ENCODE results near the gene MCFD2. TPM values are rescaled to one million over a fixed set of nuclear protein-coding genes. Genes with fewer than 3 reads are reported as not detected.
A peak's percentile ranks its signal among the peaks of the same experiment; 100 is the strongest.

MCFD2 gene
- total RNA-seq, 1 donor, result 31.3 TPM

DNA sequence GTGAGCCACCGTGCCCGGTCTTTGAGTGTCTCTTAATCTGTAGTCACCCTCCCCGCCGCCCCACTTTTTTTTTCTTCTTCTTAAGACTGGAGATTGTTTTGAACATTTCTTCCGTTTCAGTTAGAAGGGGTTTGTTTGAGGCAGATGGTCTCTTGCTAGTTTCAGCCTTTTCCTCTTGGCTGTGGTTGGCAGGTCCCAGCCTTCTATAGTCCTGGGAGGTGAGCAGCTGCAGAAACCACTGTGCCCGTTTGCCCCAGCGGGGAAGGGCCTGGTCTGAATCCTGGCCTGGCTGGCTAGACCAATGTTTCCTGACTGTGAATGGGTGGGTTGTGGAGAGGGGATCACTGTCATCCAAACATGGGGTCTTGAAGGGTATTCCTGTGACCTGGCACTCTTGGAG, 30.1 kb upstream of the MCFD2 start:
- no peaks in the 10 kb centered on the region for H3K9me3 ChIP-seq (ENCODE audit: low read depth, low read length)
- H3K27me3 ChIP-seq (ENCODE audit: insufficient read depth, low read length), result no peaks in the 10 kb centered on the region
- no peak overlapping the region for H3K4me3 ChIP-seq (ENCODE audit: low read length)
- H3K4me1 ChIP-seq (ENCODE audit: insufficient read depth, low read length), result peaks cover 84% of the 10 kb centered on the region

DNA sequence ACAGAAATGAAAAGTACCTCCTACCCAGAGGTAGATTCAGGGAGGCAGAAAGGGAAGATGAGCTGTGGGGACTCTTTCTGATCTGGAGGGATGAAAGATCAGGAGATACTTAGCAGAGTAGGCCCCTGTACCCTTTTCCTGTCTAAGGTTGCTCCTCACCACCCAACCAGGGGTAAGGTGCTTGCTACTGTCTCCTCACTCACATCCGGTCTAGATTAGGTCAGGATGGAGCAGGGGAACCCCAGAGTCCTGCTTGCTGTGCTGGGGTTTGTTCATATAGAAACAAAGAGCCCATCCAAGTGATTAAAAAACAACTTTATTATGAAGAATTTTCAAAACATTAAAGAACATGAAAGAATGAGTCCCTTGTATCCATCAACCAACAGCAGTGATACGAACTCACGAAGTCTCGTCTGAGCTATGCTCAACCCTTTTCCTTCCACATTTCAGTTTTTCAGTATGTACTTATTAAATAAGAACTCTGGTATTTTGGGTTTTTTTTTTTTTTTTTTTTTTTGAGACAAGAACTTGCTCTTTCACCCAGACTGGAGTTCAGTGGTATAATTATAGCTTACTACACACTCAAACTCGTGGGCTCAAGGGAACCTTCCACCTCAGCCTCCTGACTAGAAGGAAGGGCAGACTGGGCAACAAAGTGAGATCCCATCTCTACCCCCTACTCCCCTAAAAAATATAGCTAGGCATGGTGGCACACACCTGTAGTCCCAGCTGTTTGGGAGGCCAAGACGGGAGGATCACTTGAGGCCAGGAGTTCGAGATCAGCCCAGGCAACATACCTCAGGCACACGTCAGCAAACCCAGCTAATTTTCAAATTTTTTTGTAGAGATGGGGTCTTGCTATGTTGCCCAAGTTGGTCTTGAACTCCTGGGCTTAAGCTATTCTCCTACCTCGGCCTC, 28.5 kb upstream of the MCFD2 start:
- Histone ChIP-seq H3K4me1 (ENCODE audit: insufficient read depth, low read length) (peaks cover 85% of the 10 kb centered on the region), H3K4me3 (ENCODE audit: low read length) (no peak overlapping the region), H3K27me3 (ENCODE audit: insufficient read depth, low read length) (no peaks in the 10 kb centered on the region), H3K9me3 (ENCODE audit: low read depth, low read length) (no peaks in the 10 kb centered on the region)

DNA sequence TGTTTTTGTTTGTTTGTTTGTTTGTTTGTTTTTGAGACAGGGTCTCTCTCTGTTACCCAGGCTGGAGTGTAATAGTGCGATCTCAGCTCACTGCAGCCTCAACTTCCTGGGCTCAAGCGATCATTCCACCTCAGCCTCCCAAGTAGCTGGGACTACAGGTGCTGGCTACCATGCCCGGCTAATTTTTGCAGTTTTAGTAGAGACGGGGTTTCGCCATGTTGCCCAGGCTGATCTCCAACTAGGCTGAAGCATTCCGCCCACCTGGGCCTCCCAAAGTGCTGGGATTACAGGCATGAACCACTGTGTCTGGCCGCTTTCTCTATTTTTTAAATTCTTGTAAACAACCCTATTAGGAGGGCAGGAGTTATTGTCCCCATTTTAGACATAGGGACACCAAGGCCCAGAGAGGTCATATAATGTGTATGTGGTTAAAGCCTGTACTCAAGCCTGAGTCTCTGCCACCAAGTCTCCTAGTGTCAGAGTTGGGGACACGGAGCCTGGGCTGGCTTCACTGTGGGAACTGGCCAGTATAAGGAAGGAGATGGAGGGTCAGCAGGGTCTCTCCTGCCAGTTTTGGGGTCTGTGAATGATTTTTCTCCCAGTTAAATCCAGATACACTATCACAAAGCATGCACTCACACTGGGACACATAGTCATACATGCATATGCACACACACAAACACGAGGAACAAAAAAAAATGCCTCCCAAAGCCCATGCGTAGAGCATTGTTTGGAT, 27.5 kb upstream of the MCFD2 start:
- no peaks in the 10 kb centered on the region for H3K27me3 ChIP-seq (ENCODE audit: insufficient read depth, low read length)
- no peaks in the 10 kb centered on the region for H3K9me3 ChIP-seq (ENCODE audit: low read depth, low read length)
- H3K4me3 ChIP-seq (ENCODE audit: low read length), result peak overlapping the region; percentile 96
- H3K4me1 ChIP-seq (ENCODE audit: insufficient read depth, low read length), result peaks cover 74% of the 10 kb centered on the region

DNA sequence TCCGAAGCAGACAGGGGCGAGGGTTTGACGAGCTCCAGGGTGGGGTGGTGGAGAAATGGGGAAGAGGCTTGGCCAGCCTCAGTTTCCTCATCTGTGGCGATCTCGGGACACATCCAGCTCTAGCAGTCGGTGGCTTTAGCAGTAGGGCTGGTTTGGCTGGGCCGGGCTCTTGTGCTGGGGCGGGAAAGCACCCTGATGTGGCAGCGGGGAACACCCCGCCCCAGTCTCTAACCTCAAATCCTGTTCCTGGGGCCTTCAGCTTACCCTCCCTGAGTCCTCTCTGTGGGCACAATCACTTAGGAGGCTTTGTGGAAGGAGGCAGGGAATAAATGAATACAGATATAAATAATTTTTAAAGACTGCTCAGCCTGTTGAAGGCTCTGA, 26.5 kb upstream of the MCFD2 start:
- Histone ChIP-seq H3K4me3 (ENCODE audit: low read length) (peak overlapping the region; percentile 96), H3K4me1 (ENCODE audit: insufficient read depth, low read length) (peaks cover 73% of the 10 kb centered on the region), H3K9me3 (ENCODE audit: low read depth, low read length) (no peaks in the 10 kb centered on the region), H3K27me3 (ENCODE audit: insufficient read depth, low read length) (no peaks in the 10 kb centered on the region)

DNA sequence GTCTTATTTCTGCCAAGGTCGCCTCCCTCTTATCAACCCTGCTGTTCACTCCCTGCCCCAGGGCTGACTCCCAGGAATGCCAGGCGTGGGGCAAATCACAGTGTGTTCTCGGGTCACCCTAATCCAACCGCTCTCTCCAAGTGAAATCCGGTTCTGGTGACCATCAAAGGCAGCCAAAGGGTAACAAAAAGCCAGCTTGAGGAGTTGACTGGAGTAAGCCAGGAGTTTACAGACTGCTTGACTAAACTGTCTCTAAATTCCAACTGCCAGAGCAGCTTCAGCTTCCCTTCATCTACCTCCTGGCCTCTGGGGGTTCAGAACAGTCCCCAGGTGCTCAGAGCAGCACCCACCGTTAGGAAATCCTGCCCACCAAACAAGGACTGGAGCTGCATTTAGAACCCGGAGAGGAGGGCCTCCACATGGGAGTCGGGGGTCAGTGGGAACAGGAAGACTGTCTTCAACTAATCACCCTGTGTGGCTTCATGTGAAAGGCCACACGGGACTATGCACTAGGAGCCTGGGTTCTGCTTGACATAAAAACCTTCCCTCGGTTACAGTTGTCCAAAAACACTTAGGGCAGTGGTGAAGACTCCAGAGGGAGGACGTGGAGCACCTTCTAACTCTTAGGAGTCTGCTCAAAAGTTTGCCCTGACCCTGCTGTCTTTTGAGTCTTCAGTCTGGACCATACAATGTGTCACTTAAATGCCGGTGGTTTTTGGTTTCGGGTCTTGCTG, 24.2 kb upstream of the MCFD2 start:
- H3K4me3 ChIP-seq (ENCODE audit: low read length), result no peak overlapping the region
- H3K9me3 ChIP-seq (ENCODE audit: low read depth, low read length), result no peaks in the 10 kb centered on the region
- H3K4me1 ChIP-seq (ENCODE audit: insufficient read depth, low read length), result peaks cover 50% of the 10 kb centered on the region
- no peaks in the 10 kb centered on the region for H3K27me3 ChIP-seq (ENCODE audit: insufficient read depth, low read length)

DNA sequence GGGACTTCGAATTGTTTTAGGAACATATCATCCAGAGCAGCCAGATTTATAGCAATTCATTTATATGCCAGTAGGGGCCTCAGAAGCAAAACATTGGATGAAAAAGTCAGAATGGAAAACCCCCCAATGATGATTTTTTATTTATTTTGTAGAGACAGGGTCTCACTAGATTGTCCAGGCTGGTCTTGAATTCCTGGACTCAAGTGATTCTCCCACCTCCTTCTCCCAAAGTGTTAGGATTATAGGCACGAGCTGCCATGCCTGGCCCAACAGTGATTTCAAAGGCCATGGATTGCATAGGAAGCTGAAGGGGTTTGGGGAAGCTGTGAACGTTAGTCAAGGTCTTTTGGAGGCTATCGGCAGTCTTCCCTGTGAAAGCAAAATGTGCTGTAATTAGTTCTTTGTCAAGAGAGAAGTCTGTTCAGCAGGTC, 21.9 kb upstream of the MCFD2 start:
- Histone ChIP-seq H3K4me1 (ENCODE audit: insufficient read depth, low read length) (peaks cover 31% of the 10 kb centered on the region), H3K4me3 (ENCODE audit: low read length) (no peak overlapping the region), H3K9me3 (ENCODE audit: low read depth, low read length) (no peaks in the 10 kb centered on the region), H3K27me3 (ENCODE audit: insufficient read depth, low read length) (no peaks in the 10 kb centered on the region)

DNA sequence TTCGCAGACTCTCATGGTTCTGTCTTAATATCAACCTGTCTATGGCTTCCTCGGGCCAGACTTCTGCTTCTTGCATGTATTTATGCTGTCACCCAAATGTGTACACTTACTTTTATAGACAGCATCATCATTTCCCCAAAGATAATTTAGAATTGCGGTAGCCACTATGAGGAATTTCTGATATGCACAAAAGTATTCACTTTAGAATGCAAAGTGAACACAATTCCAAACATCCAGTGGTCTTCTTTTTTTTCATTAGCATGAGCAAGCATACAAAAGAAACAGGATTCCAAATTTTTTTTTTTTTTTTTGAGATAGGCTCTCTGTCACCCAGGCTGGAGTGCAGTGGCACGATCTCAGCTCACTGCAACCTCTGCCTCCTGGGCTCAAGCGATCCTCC, 21.0 kb upstream of the MCFD2 start:
- Histone ChIP-seq H3K9me3 (ENCODE audit: low read depth, low read length) (no peaks in the 10 kb centered on the region), H3K4me3 (ENCODE audit: low read length) (no peak overlapping the region), H3K27me3 (ENCODE audit: insufficient read depth, low read length) (no peaks in the 10 kb centered on the region), H3K4me1 (ENCODE audit: insufficient read depth, low read length) (peaks cover 28% of the 10 kb centered on the region)

DNA sequence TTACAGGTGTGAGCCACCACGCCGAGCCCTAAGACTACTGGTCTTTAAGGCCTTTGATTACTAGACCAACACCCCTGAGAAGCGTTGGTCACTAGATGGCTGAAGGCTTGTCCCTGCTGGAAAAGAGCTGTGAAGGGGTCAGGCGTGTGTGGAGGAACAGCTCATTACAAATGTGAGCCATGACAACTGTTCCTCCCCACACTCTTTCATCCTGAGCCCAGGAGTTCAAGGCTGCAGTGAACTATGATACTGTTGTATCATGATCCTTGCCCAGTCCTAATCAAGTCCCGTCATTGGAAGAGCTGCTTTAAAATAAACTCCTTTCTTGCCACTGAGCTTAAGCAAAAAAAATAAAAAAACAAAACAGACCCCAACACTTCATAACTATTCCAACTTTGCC, 19.5 kb upstream of the MCFD2 start:
- no peaks in the 10 kb centered on the region for H3K9me3 ChIP-seq (ENCODE audit: low read depth, low read length)
- no peaks in the 10 kb centered on the region for H3K27me3 ChIP-seq (ENCODE audit: insufficient read depth, low read length)
- peaks cover 21% of the 10 kb centered on the region for H3K4me1 ChIP-seq (ENCODE audit: insufficient read depth, low read length)
- H3K4me3 ChIP-seq (ENCODE audit: low read length), result no peak overlapping the region

DNA sequence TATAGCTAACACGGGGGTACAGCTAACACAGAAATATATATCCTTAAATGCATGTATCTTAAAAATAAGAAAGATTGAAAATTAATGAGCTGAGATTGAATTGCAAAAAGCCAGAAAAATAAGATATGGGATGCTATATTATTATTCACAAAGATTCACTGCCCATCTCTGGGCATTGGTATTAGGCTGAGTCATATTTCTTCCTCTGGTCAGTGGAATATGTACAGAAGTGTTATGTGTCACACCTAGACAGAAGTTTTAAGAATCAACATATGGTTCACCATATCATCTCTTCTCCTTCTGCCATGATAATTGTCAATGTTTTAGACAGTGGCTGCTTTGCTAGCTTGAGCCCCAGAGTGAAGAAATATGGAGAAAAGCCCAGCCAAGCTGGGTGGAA, 14.0 kb upstream of the MCFD2 start:
- Histone ChIP-seq H3K4me1 (ENCODE audit: insufficient read depth, low read length) (peaks cover 4% of the 10 kb centered on the region), H3K27me3 (ENCODE audit: insufficient read depth, low read length) (no peaks in the 10 kb centered on the region), H3K4me3 (ENCODE audit: low read length) (no peak overlapping the region), H3K9me3 (ENCODE audit: low read depth, low read length) (no peaks in the 10 kb centered on the region)

DNA sequence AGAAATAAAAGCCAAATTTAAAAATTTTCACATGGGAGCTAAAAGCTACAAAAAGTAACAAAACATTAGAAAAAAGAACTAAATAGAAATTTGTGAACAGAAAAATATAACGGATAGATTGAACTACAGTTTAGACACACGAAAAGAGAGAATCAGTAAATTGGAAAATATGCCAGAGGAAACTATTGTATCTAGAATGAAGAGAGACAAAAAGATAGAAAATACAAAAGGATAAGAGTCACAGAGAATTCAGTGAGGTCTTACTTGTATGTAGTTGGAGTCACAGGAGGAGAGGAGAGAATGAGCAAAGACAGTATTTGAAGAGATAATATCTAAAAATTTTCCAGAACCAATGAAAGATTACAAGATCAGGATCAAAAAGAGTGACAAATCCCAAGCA, 11.3 kb upstream of the MCFD2 start:
- Histone ChIP-seq H3K4me1 (ENCODE audit: insufficient read depth, low read length) (peaks cover 5% of the 10 kb centered on the region), H3K27me3 (ENCODE audit: insufficient read depth, low read length) (no peaks in the 10 kb centered on the region), H3K9me3 (ENCODE audit: low read depth, low read length) (no peaks in the 10 kb centered on the region), H3K4me3 (ENCODE audit: low read length) (no peak overlapping the region)

DNA sequence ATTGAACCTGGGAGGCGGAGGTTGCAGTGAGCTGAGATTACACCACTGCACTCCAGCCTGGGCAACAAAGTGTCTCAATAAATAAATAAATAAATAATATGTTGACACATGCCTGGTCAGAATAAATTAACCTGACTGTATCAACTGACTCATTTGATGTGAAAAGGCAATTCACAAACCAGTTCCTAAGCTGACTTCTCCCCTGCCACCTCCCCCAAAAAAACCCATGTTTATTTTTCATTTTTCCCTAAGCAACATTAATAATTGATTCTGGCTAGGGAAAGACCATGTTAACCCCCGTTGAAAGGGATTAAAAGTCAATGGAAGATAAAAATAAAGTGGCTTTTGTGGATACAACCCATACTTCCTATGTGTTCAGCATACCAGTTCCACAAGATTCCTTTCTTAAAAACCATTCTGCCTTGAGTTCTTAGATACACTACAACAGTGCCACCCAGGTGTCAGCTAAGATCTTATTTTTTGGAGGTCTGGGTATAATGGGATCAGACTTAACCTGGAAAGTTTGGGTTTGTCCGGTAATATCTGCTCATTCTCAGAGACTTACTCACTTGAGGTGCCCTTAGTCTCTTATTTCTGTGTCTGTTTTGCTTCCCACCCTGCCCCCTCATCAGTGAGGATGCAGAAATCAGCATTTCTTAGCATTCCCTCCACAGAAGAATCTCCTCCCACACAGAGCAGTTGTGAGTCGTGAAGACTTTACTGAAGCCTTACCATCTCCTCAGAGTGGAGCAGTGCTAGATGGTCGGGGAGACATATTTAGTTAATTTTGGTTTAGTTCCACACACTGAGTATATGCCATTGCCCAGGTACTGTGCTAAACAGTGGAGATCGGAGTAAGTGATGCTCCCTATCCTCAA, 10.1 kb upstream of the MCFD2 start:
- Histone ChIP-seq H3K4me3 (ENCODE audit: low read length) (no peak overlapping the region), H3K27me3 (ENCODE audit: insufficient read depth, low read length) (no peaks in the 10 kb centered on the region), H3K4me1 (ENCODE audit: insufficient read depth, low read length) (peaks cover 5% of the 10 kb centered on the region), H3K9me3 (ENCODE audit: low read depth, low read length) (no peaks in the 10 kb centered on the region)

DNA sequence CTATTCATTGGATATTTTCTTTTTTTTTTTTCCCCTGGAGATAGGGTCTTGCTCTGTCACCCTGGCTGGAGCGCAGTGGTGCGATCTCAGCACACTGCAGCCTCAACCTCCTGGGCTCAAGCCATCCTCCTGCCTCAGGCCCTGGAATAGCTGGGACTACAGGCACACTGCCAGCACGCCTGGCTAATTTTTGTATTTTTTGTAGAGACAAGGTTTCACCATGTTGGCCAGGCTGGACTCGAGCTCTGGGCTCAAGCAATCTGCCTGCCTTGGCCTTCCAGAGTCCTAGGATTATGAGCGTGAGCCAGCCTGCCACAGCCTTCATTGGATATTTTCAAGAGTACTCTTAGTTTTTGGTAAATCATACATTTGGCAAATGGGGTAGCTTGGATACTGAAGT, 9.0 kb upstream of the MCFD2 start:
- peaks cover 5% of the 10 kb centered on the region for H3K4me1 ChIP-seq (ENCODE audit: insufficient read depth, low read length)
- H3K4me3 ChIP-seq (ENCODE audit: low read length), result no peak overlapping the region
- H3K27me3 ChIP-seq (ENCODE audit: insufficient read depth, low read length), result no peaks in the 10 kb centered on the region
- H3K9me3 ChIP-seq (ENCODE audit: low read depth, low read length), result no peaks in the 10 kb centered on the region

DNA sequence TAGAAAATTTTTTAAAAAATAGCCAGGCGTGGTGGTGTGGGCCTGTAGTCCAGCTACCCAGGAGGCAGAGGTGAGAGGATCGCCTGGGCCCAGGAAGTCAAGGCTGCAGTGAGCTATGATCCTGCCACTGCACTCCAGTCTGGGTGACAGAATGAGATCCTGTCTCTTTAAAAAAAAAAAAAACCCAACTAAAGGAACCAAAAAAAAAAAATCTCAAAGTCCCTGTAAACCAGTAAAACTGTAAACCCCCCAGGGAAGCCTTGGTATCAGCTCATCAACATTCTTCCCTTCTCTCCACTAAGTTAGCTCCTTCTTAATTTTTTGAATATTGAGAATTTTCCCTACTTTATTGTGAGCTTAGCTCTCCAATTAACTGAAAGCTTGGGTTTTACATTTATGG, 8.4 kb upstream of the MCFD2 start:
- no peak overlapping the region for H3K4me3 ChIP-seq (ENCODE audit: low read length)
- H3K4me1 ChIP-seq (ENCODE audit: insufficient read depth, low read length), result peaks cover 5% of the 10 kb centered on the region
- H3K27me3 ChIP-seq (ENCODE audit: insufficient read depth, low read length), result no peaks in the 10 kb centered on the region
- no peaks in the 10 kb centered on the region for H3K9me3 ChIP-seq (ENCODE audit: low read depth, low read length)

DNA sequence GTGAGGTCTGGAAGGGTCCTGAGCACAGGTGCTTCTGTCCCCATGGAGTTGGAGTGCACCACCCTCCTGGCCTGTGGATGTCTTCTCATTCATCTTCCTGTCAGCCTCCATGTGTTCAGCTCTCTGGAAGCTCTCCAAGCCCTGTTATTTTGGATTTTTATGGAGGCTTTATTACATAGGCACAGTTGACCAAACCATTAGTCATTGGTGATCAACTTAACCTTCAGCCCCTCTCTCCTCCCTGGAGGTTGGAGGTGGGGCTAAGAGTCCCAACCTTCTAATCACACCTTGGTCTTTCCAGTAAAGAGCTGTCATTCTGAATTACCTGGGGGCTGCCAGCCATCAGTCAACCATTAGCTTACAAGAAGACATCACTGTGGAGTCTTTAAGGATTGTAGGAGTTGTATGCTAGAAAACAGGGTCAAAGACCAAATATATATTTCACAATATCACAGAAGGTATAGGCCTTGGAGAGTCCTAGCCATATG, 7.5 kb upstream of the MCFD2 start:
- no peaks in the 10 kb centered on the region for H3K9me3 ChIP-seq (ENCODE audit: low read depth, low read length)
- H3K27me3 ChIP-seq (ENCODE audit: insufficient read depth, low read length), result no peaks in the 10 kb centered on the region
- H3K4me1 ChIP-seq (ENCODE audit: insufficient read depth, low read length), result peaks cover 5% of the 10 kb centered on the region
- no peak overlapping the region for H3K4me3 ChIP-seq (ENCODE audit: low read length)
